Stimulated activated CD8-positive, alpha-beta memory T cell treated with anti-CD3 and anti-CD28 coated beads, Interleukin-12 subunit alpha, Interleukin-12 subunit beta, amount 100 ng/mL, for 4 hours (primary cell): ENCODE measurements around the gene LSR.
"Not testable (repeated sequence)": the region's sequence is repeated elsewhere in the genome, so short reads cannot be mapped to it uniquely, and the experiment has no call there.

ENCODE experiments used
- DNase-seq: peaks from one replicate; pipeline ENCODE4 v3.0.0-alpha.2; 2020; ENCODE audit warnings: low read depth

The LSR gene

DNA sequence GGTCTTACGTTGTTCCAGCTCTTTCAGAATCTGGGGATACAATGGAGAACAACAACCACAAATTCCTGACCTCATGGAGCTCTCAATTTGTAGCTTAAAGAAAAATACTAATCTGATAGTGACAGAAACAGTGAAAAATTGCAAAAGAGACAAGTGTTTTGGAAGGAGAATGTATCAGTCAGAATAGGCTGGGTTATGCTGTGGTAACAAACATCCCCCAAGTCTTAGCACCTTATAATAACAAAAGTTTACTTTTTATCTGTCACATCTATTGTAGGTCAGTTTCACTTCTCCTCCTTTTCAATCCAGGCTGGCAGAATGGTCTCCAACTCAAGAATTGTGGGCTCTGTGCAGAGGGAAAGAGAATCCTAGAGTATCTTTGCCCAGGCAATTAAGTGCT, 29.8 kb upstream of the LSR start:
- DNase-seq: no peak

- DNase-seq: no peak
Measured at GRCh38 chr19:35220315-35220921, 28.4 kb upstream of the LSR start.

DNA sequence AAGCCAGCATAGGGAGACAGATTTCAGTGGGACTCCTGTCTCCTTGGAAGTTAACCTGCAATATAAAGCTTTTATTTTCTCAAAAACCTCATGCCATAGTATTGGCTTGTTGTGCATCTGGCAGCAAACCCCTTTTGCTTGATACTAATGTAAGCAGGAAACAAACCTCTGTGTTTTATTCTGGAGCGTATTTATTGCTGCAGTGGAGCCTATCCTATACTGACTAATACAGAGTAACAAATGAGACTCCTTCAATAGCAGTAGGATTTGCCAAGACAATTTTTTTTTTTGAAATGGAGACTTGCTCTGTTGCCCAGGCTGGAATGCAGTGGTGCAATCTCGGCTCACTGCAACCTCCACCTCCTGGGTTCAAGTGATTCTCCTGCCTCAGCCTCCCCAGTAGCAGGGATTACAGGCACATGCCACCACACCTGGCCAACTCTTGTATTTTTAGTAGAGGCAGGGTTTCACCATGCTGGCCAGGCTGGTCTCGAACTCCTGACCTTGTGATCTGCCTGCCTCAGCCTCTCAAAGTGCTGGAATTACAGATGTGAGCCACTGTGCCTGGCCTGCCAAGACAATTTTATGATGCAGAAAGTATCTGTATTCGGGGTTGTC, 27.7 kb upstream of the LSR start:
- not testable (repeated sequence) for DNase-seq

DNA sequence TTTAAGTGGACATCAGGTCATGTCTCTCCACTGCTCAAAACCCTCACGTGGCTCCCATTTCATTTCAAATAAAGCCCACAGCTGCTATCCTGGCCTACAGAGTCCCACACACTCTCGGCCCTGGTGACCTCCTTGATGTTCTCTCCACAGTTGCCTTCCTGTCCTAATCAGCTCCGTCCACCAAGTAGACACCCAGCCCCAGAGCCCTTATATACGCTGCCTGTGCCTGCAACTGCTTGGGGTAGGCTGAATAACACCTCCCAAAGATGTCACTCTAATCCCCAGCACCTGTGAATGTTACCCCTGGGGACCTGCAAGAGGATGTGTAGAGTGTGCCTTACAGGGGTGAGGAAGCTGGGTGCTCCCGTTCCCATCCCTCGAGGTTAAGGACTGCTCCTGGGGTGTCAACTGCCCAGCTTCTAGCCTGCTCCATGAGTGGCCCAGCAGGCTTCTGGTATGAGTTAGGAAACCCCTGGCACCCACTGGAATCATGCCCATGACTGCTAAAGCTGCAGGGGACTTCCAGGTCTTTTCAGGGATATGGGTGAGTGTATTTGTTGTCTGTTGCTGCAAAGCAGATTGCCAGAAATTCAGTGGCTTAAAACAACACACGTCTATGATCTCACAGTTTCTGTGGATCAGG, 26.3 kb upstream of the LSR start:
- no peak for DNase-seq

DNA sequence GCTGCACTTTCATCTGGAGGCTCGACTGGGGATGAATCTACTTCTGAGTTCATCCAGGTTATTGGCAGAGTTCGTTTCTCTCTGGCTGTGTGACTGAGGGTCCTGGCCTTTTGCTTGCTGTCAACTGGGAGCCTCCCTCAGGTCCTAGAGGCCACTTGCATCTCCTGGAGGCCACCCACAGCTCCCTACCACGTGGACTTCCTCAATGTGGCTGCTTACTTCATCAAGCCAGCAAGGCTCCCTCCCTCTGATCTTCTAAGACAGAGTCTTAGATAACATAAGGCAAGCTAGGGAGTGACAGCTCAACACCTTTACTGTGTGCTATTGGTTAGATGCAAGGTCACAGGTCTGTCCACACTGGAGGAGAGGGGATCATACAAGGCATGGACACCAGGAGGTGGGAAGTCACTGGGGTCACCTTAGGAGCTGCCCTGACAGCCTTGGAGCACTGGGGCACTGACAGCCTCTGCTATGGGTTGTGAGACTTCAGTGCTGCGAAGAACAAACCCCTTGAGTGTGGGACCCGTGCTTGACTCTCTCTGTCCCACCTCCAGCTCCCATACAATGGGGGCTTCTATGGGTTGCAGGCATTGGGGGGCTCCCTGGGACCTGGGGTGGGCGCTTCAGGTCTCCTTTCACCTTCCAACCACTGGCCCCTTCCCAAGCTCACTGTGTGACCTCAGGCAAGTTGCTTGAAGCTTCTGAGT, 25.6 kb upstream of the LSR start:
- DNase-seq: no peak

- no peak for DNase-seq
Measured at GRCh38 chr19:35223862-35224505, 24.8 kb upstream of the LSR start.

DNA sequence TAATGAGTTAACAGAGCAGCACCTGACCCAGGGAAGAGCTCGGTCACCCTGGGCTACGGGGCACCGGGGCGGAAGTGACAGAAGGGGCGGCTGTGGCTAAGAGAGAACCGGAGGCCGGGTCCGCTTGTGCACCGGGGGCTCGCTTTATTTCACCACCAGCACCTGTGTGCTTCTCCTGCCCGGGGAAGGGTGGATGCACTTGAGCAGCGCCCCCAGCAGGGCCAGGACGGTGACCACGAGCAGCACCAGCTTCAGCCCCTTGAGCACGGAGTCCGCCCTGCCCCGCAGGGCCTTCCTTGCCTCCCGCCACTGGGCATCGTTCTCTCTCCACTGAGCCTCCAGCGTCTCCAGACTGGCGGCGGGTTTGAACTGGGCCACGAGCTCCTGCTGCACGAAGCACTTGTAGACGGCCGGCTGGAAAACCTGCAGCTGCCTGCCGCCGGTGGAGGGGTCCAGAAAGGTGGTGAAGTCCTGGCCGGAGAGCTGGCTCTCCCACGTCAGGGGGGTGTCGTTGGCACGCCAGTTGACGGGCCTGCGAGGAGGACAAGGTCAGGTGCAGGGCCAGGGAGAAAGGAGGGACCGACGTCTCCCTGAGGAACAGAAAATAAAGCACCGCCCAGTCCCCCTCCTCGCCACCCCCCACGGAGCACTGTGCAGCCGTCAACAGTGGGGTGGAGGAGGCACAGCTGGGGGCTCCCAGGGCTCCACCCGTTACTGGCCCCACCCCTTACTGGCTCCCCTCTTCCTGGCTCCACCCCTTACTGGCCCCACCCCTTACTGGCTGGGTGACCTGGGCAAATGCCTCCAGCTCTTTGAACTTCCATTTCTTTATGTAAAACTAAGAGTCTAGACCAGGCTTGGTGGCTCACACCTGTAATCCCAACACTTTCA, 23.9 kb upstream of the LSR start:
- no peak for DNase-seq

DNA sequence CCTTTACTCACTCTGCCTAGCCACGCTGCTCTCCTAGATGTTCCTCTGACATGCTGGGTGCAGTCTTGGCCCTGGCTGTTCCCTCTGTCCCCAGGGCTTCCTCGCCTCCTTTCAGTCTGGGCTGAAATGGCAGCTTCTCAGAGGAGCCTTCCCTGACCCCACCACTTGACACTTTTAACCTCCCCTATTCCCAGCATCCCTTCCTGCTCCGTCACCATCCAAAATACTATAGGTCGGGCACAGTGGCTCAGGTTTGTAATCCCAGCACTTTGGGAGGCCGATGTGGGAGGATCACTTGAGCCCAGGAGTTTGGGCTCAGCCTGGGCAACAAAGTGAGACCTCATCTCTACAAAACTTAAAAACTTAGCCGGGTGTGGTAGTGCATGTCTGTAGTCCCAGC, 22.9 kb upstream of the LSR start:
- DNase-seq: no peak

GRCh38 chr19:35226748-35227147, 22.1 kb upstream of the LSR start:
- no peak for DNase-seq

GRCh38 chr19:35228177-35228930, 20.4 kb upstream of the LSR start, which contains the start of gene FAM187B:
Gene FAM187B, minus strand, starts transcription at chr19:35228739. Its CDS starts 59 bp downstream, at chr19:35228680.
- DNase-seq: no peak

DNA sequence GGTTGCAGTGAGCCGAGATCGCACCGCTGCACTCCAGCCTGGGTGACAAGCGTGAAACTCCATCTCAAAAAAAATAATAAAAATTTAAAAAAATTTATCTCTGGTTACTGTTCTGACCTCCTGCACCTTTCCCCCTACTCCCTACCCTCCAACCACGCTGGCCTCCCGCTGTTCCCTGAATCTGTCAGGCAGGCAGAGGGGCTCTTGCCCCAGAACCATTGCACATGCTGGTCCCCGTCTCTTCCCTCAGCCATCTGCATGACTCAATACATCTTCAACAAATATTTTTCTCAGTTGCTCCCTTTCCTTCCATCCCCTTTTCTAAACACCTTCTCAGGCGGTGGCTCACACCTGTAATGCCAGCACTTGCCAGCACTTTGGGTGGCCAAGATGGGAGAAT, 19.2 kb upstream of the LSR start:
- DNase-seq: no peak

- DNase-seq: no peak
Measured at GRCh38 chr19:35231956-35232645, 16.7 kb upstream of the LSR start.

GRCh38 chr19:35232912-35233311, 15.9 kb upstream of the LSR start:
- DNase-seq: no peak

DNA sequence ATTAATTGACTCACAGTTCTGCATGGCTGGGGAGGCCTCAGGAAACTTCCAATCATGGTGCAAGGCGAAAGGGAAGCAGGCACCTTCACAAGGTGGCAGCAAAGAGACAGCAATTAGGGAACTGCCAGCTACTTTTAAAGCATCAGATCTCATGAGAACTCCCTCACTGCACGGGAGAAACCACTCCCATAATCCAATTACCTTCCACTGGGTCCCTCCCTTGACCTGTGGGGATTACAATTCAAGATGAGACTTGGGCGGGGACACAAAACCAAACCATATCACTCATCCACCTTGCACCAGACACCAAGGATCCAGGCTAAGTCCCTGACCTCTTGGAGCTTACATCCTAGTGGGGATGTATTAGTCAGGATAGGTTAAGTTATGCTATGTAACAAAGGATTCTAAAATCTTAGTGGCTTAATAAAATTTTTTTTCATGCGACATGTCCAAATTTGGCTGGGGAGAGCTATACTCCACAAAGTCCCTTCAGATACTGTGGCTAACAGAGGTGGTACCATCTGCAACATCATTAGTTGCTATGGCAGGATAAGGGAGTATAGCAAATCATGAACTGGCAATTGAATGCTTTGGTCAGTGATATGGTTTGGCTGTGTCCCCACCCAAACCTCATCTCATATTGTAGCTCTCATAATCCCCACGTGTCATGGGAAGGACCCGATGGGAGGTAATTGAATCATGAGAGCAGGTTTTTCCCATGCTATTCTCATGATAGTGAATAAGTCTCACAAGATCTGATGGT, 12.0 kb upstream of the LSR start:
- no peak for DNase-seq

- DNase-seq: not testable (repeated sequence)
Measured at GRCh38 chr19:35239597-35239996, 9.2 kb upstream of the LSR start.

GRCh38 chr19:35240327-35240726, 8.5 kb upstream of the LSR start:
- DNase-seq: no peak

GRCh38 chr19:35241417-35241816, 7.4 kb upstream of the LSR start:
- DNase-seq: no peak

- DNase-seq: no peak
Measured at GRCh38 chr19:35246466-35247092, 2.2 kb upstream of the LSR start.
